ENCODE results near the gene CLK4.

The CLK4 gene

DNA sequence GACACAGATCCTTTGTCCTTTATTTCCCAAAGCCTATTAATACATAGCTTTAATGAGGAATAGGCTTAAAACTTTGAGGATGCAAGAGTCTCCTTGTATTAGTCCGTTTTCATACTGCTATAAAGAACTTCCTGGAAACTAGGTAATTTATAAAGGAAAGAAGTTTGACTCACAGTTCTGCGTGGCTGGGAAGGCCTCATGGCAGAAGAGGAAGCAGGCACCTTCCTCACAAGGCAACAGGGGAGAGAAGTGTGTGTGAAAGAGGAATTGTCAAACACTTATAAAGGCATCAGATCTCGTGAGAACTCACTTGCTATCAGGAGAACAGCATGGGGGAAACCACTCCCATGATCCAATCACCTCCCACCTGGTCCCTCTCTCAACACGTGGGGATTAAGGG, 5.4 kb upstream of the CLK4 start:
- no peak for DNase-seq

DNA sequence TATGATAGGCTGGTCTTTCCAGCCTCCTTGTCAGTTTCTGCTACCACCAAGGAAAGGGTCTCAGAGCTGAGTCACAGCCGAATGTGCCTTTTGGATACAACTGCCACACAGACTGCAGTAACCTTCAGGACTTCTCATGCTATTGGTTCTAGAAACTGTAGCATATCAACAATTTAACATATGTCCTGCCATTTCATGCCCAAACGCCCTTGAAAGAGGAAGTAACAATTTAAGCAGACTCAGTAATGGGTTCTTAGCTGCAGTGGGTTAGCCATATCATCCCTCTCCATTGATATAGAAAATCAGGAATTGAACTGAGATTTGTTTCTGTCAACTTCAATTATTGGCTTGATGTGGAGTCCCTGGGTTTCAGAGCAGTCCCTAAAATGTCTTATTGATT, 4.1 kb upstream of the CLK4 start:
- no peak for DNase-seq

DNA sequence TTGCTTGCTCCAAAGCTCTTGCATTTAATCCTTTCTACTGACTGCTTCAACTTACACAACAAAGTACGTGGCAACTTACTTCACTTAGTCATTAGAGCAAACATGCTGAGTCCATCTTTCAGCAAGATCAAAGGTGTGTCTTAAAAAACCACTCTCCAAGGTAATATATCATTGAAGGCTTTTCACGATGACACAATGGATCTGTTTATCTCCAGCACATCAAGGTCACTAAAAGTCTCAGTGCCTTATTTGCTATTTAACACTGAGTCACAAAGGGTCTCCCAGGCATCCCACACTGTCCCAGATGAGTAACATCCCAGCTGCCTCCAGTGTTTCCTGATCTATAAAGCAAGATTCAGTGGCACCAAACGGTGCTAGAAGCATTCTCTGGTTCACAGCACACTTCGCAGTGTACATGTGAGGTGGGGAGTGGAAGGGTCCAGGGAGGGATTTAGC, 3.7 kb upstream of the CLK4 start:
- DNase-seq = no peak

DNA sequence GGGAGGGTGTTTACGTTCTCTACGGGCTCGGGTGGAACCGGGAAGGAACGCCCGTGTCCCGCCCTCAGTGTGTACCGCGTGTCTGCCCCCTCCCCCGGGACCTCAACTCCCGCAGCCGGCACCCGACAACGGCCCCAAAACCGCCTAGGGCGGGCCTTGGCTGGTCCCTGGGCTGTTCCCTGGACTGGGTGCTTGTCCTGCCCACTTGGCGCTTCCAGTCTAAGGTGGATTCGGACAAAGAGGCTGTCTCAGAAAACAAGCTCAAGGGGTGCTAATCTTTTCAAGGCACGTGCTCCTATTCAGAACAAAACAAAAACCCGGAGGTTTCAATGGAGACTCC, 379 bp upstream of the CLK4 start:
- no peak for DNase-seq

DNA sequence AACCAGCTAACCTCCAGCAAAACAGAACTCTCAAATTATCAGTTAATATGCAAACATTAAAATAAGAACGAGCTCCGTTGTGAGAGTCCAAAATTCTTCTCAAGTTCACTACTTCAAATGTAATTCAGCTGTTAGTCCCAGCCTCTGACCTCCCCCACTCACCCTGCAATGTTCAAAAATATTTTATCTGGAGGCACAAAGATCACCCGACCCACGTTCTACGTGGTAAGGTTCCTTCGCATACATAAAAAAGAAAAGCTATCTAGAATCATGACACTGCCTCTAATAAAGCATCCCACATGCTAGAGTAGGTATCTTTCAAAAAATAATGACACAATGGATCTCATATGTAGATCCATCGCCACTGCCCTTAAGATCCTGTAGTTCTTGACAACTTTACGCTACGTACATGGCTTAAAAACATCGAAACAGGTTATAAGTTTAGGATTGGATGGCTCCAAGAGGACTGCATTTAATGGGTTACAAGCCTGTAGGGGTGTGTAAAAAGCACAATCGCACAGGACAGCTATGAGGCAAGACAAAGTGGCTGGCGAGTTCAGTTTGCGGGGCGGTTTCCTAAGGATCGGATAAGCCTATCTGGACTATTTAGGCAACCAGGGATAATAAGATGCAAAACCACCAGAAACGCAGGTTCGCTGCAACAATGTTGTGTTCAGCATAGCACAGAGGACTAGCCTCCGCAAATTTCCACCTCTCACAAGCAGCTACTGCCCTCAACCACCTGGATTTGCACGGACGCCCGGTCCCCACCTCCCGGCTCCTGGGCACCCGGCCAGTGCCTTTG, 969 bp downstream of the CLK4 start:
- DNase-seq = peak in 1 of 2 experiments; percentile 0

DNA sequence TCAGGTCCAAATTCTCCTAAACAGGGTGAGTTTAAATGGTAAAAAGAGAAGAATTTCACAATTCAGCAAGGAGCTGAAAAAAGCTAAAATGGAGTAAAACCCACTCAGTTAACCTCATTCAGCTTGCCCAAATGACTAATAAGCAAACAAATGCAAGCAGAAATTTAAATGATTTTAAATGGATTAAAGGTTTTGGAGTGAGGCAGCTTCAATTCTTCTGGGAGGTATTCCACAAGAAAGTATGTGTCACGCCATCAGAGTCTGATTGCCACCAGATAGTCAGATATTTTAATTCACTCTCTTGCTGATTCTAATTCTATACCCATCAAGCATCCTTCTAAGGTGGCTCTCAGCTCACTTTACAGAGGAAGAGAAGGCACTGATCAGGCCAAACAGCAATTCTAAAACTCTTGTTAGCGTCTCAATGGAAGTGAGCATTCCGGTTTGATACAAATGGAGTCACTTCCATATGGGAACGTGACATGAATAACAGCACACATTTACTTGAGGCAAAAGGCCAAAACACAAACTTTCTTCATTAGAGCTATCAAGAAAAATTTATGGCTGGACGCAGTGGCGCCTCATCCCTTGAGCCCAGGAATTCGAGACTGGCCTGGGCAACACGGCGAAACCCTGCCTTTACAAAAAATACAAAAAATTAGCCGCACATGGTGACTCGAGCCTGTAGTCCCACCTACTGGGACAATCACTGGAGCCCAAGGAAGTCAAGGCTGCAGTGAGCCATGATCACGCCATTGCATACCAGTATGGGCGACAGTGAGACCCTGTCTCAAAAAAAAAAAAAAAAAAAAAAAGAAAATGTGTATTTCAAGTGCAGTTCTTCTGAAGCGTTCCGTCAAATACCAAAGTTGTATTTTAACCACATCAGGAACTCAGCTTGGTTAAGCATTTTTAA, 2.0 kb downstream of the CLK4 start:
- no peak for DNase-seq

DNA sequence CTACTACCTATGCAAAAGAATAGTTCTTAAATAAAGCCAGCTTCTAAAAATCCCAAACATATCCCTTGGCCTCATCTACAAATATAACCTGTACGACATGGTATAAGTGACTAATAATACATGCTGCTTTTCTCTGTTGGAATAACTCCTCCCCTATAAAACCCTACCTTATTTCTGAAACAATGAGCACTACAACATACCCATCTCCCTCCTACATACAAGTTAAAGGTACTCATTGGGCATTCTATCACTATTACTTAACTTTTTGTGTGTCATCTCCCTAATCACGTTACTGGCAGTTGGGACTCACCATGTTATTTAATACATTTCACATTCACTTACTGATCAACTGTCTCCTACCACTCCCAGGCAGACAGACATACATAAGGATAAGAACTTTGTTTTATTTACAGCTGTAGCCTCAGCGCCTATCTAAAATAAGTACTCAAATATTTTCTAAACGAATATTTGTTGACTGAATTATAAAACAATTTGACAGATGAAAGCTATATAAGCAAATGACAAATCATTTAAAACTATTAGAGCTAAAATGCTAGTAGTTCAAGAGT, 4.1 kb downstream of the CLK4 start:
- DNase-seq = no peak

DNA sequence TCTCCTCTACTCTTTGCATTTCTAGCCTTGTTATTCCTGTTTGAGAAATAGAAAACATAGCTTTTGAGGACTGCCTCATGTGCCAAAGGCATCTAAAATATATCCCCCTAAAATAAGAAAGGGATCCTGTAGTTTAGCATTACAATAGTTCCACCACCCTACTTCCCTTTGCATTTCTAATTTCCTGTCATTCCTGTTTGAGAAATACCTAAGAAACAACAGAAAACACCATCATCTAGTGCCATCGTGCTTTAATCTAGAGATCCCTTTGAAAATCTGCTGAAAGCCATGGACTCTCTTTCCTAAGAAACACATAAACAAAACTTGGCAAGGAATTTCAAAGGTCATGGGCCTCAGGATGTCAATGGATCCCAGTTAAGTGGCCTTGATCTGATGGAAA, 7.5 kb downstream of the CLK4 start:
- DNase-seq = no peak

DNA sequence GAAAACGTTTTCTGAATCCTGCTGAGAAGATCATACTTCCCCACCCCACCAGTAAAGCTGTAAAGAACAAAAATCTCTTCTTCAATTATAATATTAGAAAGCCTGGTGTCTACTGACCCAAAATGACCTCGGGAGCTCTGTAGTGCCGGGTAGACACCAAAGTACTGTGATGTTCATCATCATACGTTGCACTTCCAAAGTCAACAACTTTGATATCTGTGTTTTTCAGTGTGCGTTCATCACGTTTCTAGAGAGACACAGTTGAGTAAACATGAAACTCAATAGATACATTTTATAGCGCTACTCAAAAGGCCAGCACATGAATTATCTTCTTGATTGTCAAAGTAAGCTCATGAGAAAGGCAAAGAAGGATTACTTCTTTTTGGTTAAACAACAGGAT, 14.6 kb downstream of the CLK4 start:
- no peak for DNase-seq

DNA sequence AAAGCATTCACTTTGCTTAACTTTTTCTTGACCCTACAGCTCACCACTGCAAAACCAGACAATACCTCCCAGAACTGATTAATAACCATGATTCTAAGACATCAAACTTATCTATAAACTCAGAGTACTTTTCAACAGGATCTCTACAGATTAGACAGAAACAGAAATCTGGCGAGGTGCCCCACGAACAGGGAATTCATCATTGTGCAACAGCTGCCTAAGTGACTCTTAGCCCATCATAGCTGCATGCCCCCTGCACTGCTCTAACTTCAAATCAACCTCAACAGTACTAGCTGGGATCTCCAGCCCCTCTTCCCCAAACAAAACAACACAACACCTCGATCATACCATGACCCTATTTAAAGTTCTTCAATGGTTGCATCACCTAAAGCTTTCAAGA, 20.6 kb downstream of the CLK4 start:
- no peak for DNase-seq

DNA sequence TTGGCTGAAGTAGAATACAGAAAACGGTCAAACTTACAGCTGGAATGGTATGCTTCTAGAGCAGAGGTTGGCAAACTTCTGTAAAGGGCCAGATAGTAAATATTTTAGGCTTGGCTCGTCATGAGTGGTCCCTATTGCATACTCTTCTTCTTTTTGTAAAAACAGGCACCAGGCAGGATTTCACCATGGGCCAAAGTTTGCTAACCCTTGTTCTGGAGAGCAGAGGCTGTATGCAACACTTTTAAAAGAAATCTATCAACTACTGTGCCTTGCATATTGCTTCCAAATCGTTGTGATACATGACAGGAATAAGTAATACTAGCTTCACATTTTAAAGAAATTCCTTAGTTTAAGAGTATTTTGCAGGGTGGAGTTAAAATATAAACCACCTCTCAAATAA, 21.1 kb downstream of the CLK4 start:
- no peak for DNase-seq

DNA sequence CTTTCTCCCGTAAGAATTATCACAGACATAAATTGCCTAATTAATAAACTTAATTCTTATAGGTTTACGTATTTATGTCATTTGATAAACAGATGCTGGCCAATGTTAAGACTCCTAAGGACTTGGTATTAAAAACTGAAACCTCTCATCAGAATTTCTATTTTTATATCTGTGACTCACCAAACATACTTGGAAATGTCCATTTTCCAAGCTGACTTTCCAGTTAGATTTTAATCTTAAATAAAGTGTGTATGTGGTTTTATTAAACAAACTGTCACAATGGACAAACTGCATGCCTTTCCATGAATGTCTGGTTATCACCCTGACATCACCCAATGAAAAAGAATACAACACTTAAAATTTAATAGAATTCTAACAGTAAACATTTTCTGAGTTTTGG, 24.1 kb downstream of the CLK4 start:
- DNase-seq = no peak

DNA sequence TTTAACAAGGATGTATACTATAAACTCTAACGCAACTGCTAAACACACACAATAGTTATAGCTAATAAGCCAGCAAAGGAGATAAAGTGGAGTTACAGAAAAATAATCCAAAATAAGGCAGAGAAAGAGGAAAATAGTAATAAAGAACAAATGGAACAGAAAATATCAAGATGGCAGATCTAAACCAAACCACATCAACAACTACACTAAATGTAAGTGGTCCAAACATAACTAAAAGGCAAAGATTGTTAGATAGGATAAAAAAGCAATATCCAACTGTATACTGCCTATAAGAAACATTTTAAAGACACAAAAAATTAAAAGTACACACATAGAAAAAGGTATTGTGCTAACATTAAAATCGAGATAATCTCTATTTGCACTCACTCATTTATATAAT, 31.1 kb downstream of the CLK4 start:
- no peak for DNase-seq

DNA sequence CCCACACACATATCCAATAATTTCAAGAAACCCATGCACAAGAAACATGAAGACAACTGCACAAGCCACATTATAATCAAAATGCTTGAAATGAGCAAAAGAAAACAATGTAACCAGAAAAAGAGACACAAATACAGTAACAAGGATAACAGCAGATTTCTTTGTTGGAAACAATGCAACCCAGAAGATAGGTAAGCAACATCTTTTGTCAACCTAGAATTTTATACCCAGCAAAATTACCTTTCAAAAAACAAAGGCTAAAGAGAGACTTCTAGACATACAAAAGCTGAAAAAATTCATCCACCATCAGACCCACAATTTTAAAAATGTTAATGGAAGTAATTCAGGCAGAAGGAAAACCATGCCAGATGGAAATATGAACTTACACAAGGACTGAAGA, 31.7 kb downstream of the CLK4 start:
- DNase-seq = no peak

DNA sequence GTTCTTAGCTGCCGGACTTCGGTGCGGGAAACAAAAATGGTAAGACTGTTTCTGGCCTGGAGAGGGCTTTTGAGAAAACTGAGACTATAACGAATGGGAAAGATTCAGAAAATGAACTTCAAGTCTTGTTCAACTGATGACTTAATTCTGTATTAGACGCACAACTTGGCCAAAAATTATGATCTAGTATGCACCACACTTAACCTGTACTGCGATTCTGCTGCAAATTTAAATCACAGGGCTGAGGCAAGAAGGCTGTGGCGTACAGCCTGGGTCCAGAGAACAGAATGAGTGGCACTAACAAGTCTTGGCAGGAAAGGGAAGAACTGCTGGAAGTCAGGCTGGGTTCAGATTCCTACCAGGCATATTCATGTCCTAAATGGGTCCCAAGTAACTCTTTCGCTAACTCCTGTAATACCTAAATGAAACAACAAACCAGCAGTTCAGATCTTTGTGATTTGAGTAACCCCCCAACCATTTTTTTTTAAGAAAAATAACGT, 35.9 kb downstream of the CLK4 start:
- DNase-seq = no peak

DNA sequence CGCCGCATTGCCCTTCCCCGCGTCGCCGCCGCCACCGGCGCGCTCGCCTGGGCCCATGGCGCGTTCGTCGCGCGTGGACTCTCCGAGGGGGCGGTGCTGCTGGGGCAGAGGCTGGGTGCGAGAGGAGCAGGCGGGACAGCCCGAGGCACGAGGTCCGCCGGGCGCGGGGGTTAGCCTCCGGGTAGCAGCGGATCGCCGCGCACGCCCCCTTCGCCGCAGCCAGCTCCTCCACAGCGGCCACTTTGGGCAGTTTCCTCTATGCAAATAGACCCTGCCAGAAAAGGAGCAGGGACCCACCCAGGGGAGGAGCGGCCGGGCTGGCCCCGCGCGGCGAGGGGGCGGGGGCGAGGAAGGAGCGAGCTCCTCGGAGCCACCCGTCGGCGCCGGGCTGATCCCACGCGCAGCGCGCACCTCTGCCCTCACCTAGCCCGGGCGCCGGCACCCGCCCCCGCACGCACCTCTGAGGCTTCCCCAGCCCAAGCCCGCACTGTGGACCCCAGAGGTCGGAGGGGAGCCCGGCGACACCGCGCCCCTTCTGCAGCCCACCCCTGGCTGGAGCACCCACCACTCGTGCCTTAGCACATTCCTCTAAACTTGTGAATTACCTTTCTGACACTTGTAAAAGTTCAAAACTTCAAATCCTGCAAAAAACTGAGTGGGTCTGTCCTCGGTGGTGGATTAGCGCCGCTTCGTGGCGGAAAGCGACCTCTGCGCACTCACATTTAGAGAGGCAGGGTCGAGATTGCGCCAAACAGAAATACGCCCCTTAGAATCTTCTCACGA, 36.5 kb downstream of the CLK4 start, which contains the start of gene COL23A1:
Gene COL23A1 (minus strand): TSS at position 253 of the 783 bp plus-strand sequence.
- peak; percentile 23 for DNase-seq

DNA sequence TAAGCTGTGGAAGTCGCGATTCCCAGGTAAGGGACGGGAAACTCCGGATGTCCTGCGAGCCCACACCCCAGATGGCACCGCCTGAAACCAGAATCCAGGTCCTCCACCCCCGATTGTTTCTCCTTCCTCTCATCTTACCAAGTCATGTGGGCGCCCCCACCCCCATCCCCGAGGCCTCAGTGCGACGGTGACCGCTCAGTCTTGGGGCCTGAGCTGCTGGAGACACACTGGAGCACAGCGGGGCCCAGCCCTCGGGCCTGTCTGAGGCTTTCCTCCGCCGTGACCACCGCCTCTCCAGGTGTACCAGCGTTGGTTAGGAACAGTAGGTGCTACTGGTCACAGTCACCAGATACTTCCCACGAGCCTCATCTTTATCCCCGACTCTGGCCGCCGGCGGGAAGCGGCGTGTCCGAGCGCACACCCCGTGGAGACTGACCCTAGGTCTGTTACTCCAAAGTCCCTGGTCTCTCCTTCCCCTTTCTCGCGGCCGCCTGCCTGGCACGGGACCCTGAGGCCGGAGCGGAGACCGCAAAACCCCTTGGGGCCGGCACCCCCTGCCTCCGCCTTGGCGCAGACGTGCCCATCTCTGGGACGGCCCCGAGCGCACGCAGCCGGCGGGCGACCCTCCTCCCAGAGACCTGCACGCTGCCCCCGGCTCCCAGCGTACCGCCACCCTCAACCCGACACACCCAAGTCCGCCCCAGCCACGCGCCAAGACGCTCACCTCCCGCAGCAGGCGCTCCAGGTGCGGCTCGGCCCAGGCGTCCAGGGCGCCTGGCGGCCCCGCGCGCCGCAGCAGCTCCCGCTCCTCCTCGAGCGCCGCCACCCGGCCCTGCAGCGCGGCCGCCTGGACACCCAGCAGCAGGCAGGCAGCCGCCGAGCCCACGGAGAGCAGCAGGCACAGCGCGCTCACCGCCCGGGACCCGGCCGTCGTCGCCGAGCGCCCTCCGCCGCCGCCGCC, 37.4 kb downstream of the CLK4 start:
- no peak for DNase-seq

DNA sequence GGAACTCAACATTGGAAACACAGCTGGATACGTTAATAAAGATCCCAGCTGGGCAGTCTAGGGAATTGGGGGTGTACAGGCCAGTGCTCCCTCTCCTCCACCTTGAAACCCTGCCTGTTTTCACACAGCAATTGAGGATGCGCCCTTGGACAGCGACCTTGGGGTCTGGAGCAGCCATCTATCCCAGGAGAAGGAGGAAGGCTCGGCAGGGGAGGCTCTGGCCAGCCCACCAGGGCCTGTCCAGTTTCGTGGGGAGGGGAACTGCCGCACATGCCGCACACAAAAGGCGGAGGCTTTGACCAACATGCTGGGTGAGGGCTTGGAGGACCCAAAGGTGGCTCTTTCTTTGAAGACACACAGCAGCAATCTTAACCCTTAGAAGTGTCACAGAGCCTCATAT, 38.1 kb downstream of the CLK4 start:
- DNase-seq = no peak

DNA sequence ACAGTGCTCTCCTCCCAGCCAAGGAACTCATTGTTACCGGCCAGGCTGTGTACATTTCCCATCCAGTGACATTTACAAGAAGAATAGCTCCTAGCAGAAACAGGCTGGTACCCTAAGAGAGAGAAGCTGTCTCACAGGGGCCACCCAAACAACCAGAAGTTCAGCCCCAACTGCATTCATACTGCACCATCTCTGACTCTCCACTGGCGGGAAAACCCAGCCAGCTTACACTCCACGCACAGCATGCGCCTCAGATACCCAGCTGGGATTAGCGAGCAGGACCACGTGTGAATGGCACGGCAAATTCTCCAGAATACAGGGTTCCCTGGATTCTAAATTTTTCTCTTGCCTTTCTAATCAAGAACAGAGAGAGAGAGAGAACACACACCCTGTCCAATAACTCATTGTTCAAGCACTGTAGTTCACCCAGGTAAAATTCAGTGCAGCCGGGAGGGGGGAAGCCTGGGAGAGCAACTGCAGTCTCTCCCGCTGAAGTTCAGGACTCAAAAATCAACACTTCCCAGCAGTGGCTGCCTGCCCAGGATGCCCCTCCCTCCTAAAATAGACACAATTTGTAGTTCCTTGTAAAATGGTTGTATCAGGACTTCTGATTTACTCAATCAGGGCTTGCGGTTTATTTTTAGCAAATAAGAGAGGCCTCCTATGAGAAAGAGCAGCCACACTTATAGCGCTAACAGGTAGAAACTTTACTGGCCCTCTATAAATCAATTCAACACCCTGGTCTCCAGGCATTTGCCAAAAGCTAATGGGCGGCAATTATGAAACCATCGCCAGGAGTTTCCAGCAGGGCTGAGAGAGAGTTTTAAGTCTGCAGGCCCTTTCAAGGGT, 38.9 kb downstream of the CLK4 start:
- no peak for DNase-seq

DNA sequence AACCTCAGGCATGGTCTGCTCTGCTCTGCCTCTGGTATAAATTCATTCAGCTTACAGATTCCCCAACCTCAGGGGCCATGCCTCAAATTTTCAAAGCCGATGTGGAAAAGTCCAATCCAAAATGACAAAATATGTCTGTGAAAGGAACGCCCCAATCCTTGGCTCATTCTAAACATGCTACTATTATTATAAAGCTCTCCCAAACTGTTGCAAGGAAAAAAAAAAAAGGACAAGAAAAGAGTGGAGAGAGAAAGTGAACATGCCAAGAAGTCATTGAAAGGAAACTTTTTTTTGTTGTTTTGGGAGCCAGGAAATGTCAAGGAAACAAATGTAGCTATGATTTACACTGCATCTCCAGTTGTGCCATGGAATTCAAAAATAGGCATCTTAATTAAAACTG, 40.5 kb downstream of the CLK4 start:
- no peak for DNase-seq

DNA sequence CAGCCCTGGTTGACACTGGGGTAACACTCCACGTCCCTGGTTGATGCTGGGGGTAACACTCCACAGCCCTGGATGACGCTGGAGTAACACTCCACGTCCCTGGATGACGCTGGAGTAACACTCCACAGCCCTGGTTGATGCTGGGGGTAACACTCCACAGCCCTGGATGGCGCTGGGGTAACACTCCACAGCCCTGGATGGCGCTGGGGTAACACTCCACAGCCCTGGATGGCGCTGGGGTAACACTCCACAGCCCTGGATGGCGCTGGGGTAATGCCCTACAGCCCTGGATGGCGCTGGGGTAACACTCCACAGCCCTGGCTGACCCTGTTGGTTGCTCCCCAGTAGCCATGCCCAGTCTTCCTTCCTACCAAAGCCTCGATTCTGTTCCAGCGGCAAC, 41.4 kb downstream of the CLK4 start:
- peak; percentile 4 to 10 for DNase-seq
